ACC112 (cell line): ENCODE results near the gene ABCA1.
"Not testable (repeated sequence)": the region's sequence is repeated elsewhere in the genome, so short reads cannot be mapped to it uniquely, and the experiment has no call there.

ENCODE experiments used
- H2AFZ ChIP-seq: fragments of 200-600 bp; sonication (generic); one replicate; pipeline ENCODE4 v1.6.0; 2017; ENCODE audit warnings: antibody characterized with exemption, low read length; ENCODE audit not compliant: unreplicated experiment
- H3K27ac ChIP-seq: fragments of 200-600 bp; sonication (generic); 2 replicates; pipeline ENCODE4 v1.5.1; 2014; ENCODE audit warnings: low read depth, mild to moderate bottlenecking, antibody characterized with exemption, low read length, moderate library complexity
- H3K27me3 ChIP-seq: fragments of 200-600 bp; sonication (generic); 2 replicates; pipeline ENCODE4 v1.6.1; 2014; ENCODE audit warnings: mild to moderate bottlenecking, antibody characterized with exemption, low read length, moderate library complexity, mixed read lengths; ENCODE audit not compliant: insufficient read depth
- H3K36me3 ChIP-seq: fragments of 200-600 bp; sonication (generic); 2 replicates; pipeline ENCODE4 v1.6.1; 2016; ENCODE audit warnings: mild to moderate bottlenecking, antibody characterized with exemption, low read length, moderate library complexity, mixed read lengths; ENCODE audit not compliant: insufficient read depth
- H3K4me1 ChIP-seq: fragments of 200-600 bp; sonication (generic); one replicate; pipeline ENCODE4 v1.6.1; 2016; ENCODE audit warnings: low read length, mixed read lengths; ENCODE audit not compliant: insufficient read depth, unreplicated experiment, control insufficient read depth
- H3K4me3 ChIP-seq: fragments of 200-600 bp; sonication (generic); 2 replicates; pipeline ENCODE4 v1.5.1; 2014; ENCODE audit warnings: mild to moderate bottlenecking, low read depth, low read length
- H3K79me2 ChIP-seq: fragments of 200-600 bp; sonication (generic); one replicate; pipeline ENCODE4 v1.6.0; 2016; ENCODE audit warnings: low read length; ENCODE audit not compliant: control insufficient read depth, unreplicated experiment, insufficient read depth

ABCA1 gene

GRCh38 chr9:104944871-104945270, 16.9 kb upstream of the ABCA1 start:
- no peak overlapping the region for H3K27ac ChIP-seq
- no peak overlapping the region for H2AFZ ChIP-seq

DNA sequence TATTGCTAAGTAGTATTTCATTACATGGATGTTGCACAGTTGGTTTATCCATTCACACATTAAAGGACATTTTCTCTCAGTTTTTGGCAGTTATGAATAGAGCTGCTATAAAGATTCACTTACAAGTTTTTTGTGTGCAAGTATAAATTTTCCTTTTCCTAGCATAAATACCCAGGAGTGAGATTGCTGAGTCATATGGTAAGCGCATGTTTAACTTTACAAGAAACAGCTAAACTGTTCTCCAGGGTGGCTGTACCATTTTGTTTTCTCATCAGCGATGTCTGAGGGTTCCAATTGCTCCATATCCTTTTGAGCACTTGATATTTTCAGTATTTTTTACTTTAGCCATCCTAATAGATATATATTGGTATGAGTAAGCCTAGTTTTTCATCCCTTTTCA, 16.4 kb upstream of the ABCA1 start:
- Histone ChIP-seq H3K27me3 (no peaks in the 10 kb centered on the region), H2AFZ (no peak overlapping the region), H3K79me2 (no peaks in the 10 kb centered on the region), H3K4me1 (no peaks in the 10 kb centered on the region), H3K27ac (no peak overlapping the region), H3K4me3 (no peak overlapping the region), H3K36me3 (no peaks in the 10 kb centered on the region)

More at GRCh38 chr9:104944871-104945270, 16.9 kb upstream of the ABCA1 start:
- Histone ChIP-seq H3K4me3 (no peak overlapping the region), H3K27me3 (no peaks in the 10 kb centered on the region), H3K36me3 (no peaks in the 10 kb centered on the region), H3K79me2 (no peaks in the 10 kb centered on the region), H3K4me1 (no peaks in the 10 kb centered on the region)

- no peaks in the 10 kb centered on the region for H3K27me3 ChIP-seq
- no peaks in the 10 kb centered on the region for H3K36me3 ChIP-seq
- H3K4me1 ChIP-seq = no peaks in the 10 kb centered on the region
- no peak overlapping the region for H3K4me3 ChIP-seq
- H3K27ac ChIP-seq = no peak overlapping the region
- H2AFZ ChIP-seq = no peak overlapping the region
- H3K79me2 ChIP-seq = no peaks in the 10 kb centered on the region
These were observed 13.6 kb upstream of the ABCA1 start for GRCh38 chr9:104941597-104941996.

DNA sequence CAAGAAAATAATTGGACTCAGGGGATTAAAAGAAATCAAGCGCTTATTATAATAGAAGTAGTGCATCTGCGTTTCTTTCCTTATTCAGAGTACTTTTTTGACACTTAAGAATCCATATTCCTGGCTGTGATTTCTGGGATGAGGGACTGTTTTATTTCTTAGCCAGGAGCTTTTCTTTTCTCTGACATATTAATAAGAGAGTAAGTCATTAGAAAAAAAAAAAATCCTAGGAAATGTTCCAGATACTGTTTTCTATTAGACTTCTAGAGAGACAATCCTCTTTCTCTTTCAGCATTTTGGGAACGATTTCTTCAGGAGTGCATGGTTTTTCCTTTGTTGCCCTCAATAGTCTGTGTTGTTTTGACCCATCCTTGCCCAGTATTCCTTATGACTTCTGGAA, 8.3 kb upstream of the ABCA1 start:
- no peak overlapping the region for H2AFZ ChIP-seq
- H3K4me3 ChIP-seq = no peak overlapping the region
- no peaks in the 10 kb centered on the region for H3K79me2 ChIP-seq
- peaks cover 6% of the 10 kb centered on the region for H3K4me1 ChIP-seq
- H3K36me3 ChIP-seq = no peaks in the 10 kb centered on the region
- no peak overlapping the region for H3K27ac ChIP-seq
- H3K27me3 ChIP-seq = no peaks in the 10 kb centered on the region

GRCh38 chr9:104935501-104935810, 7.5 kb upstream of the ABCA1 start:
- H3K27me3 ChIP-seq, H3K27ac ChIP-seq, H3K4me1 ChIP-seq, H3K79me2 ChIP-seq, H3K36me3 ChIP-seq, H2AFZ ChIP-seq, H3K4me3 ChIP-seq: not testable (repeated sequence)

DNA sequence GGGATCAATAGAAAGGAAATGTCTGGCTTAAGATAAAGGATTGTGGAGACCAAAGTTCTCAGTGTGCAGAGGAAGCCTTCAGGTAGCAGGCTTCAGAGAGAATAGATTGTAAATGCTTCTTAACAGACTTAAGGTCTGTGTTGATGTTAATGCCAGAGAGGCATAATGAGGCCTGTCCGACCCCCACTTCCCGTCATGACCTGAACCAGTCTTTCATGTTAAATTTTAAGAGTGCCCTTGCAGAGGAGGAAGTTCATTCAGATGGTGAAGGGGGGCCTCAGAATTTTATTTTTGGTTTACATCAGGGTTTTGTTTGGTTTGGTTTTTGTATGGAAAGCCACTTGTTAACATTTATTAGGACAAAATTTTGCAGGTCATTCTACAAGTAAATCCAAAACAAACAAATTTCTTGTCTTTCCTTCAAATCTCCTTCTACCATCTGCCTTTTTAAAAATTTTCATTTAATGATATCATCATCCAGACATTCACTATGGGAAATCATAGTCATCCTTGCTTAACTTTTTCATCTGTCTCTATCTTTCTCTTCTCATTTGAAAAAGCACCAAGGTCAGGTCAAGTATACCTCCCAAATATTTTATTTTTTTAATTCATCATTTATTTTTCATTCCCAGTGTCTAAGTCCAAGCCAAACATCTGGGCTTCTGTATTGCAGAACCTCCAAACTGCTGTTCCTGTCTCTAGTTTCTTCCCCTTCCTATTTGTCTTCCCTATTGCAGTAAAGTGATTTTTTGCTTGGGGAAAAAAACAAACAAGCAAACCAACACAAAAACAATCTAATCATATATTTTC, 6.9 kb upstream of the ABCA1 start:
- H3K27ac ChIP-seq = no peak overlapping the region
- H3K4me1 ChIP-seq = peaks cover 6% of the 10 kb centered on the region
- H3K36me3 ChIP-seq = no peaks in the 10 kb centered on the region
- no peaks in the 10 kb centered on the region for H3K27me3 ChIP-seq
- no peak overlapping the region for H3K4me3 ChIP-seq
- H3K79me2 ChIP-seq = no peaks in the 10 kb centered on the region
- H2AFZ ChIP-seq = no peak overlapping the region

GRCh38 chr9:104933091-104933490, 5.1 kb upstream of the ABCA1 start:
- not testable (repeated sequence) for H3K27me3 ChIP-seq, H3K4me3 ChIP-seq, H3K4me1 ChIP-seq, H2AFZ ChIP-seq, H3K79me2 ChIP-seq, H3K27ac ChIP-seq, H3K36me3 ChIP-seq

DNA sequence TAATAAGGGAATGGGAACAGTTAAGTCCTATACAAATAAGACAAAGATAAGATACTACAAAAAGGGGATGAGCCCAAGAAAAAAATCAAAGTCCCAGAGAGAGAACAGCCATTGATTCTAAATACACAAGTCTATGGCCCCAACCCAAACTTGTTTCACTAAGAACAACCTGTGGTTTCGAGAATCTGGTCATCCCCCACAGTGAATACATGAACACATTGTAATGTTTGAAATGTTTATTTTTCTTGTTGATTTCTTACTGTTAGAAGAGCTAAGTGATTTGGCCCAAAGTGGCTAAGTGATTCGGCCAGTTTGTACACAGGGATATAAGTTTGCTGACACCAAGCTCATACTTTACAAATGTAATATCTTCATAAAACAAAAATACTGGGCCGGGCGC, 3.3 kb upstream of the ABCA1 start:
- H3K79me2 ChIP-seq = peaks cover 3% of the 10 kb centered on the region
- H3K27me3 ChIP-seq = no peaks in the 10 kb centered on the region
- H3K36me3 ChIP-seq = no peaks in the 10 kb centered on the region
- no peak overlapping the region for H3K27ac ChIP-seq
- no peak overlapping the region for H2AFZ ChIP-seq
- no peak overlapping the region for H3K4me3 ChIP-seq
- peaks cover 6% of the 10 kb centered on the region for H3K4me1 ChIP-seq

GRCh38 chr9:104927216-104927911, 591 bp downstream of the ABCA1 start:
- peak overlapping the region; percentile 56 for H2AFZ ChIP-seq
- H3K27me3 ChIP-seq = no peaks in the 10 kb centered on the region
- peaks cover 26% of the 10 kb centered on the region for H3K4me1 ChIP-seq
- H3K4me3 ChIP-seq = peak overlapping the region; percentile 82
- peak overlapping the region; percentile 39; the same call in 1 of the 2 replicates for H3K27ac ChIP-seq
- H3K36me3 ChIP-seq = no peaks in the 10 kb centered on the region
- H3K79me2 ChIP-seq = peaks cover 25% of the 10 kb centered on the region

DNA sequence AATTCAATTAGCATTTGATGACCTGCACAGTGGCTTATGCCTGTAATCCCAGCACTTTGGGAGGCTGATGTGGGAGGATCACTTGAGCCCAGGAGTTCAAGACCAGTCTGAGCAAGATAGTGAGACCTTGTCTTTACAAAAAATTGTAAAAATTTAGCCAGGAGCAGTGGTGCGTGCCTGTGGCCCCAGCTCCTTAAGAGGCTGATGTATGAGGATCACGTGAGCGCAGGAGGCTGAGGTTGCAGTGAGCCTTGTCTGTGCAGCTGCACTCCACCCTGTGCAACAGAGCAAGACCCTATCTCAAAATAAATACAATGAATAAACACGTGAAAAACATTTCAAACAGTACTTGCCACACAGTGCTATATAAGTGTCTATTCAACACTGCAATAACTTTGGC, 4.2 kb downstream of the ABCA1 start:
- peaks cover 41% of the 10 kb centered on the region for H3K4me1 ChIP-seq

DNA sequence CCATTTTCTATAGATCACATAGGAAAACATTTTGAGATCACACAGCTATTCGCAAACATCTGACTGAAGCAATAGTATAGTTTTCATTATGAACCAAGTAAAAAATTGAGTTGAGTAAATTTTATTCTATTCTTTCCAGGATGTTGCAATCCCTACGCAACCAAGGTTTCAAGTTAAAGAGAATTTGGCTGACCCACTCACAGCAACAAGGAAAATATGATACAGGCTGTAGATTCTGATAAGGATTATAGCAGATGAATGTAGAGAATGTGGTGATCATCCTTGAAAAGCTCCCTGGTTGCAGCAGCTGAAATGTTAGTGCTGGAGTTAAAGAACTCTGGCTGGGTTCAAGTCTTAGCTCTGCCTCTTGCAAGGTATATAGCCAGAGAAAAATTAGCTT, 4.7 kb downstream of the ABCA1 start:
- Histone ChIP-seq H3K4me3 (peak overlapping the region; percentile 5; the same call in 1 of the 2 replicates), H3K27ac (peak overlapping the region; percentile 69), H3K79me2 (peaks cover 37% of the 10 kb centered on the region)

More for the DNA sequence above, 4.2 kb downstream of the ABCA1 start:
- peaks cover 37% of the 10 kb centered on the region for H3K79me2 ChIP-seq
- H3K27ac ChIP-seq = peak overlapping the region; percentile 69
- no peaks in the 10 kb centered on the region for H3K36me3 ChIP-seq
- no peak overlapping the region for H2AFZ ChIP-seq
- no peaks in the 10 kb centered on the region for H3K27me3 ChIP-seq
- H3K4me3 ChIP-seq = peak overlapping the region; percentile 5; the same call in 1 of the 2 replicates

More for the DNA sequence above, 4.7 kb downstream of the ABCA1 start:
- H3K27me3 ChIP-seq = no peaks in the 10 kb centered on the region
- H2AFZ ChIP-seq = no peak overlapping the region
- peaks cover 41% of the 10 kb centered on the region for H3K4me1 ChIP-seq
- H3K36me3 ChIP-seq = no peaks in the 10 kb centered on the region
